Measurements from ENCODE around the gene SNN. TPM values are rescaled to one million over a fixed set of nuclear protein-coding genes. Genes with fewer than 3 reads are reported as not detected.

The SNN gene
- total RNA-seq, 1 experiment from 2014 or later: 10.1 TPM

GRCh38 chr16:11698271-11698689 is 30.0 kb downstream of the SNN start:
- H3K27me3 ChIP-seq (replicated peaks): no peaks in the 10 kb centered on the region
- DNase-seq (ENCODE audit: low read depth in 1 of 2, low spot score in 2 of 2): no peak
- H3K9me3 ChIP-seq (replicated peaks): no peaks in the 10 kb centered on the region; the same call in 1 of the 2 replicates
- H3K4me1 ChIP-seq (replicated peaks): no peaks in the 10 kb centered on the region
- no peak overlapping the region for H3K27ac ChIP-seq
- H3K4me3 ChIP-seq: no peak overlapping the region
- peaks cover 59% of the 10 kb centered on the region for H3K36me3 ChIP-seq

GRCh38 chr16:11699234-11699894 is 31.1 kb downstream of the SNN start:
- Histone ChIP-seq H3K4me3 (no peak overlapping the region), H3K27me3 (replicated peaks) (no peaks in the 10 kb centered on the region), H3K27ac (no peak overlapping the region), H3K36me3 (peaks cover 59% of the 10 kb centered on the region), H3K4me1 (replicated peaks) (no peaks in the 10 kb centered on the region), H3K9me3 (replicated peaks) (no peaks in the 10 kb centered on the region; the same call in 1 of the 2 replicates)
- no peak for DNase-seq (ENCODE audit: low read depth in 1 of 2, low spot score in 2 of 2)

- no peaks in the 10 kb centered on the region for H3K4me1 ChIP-seq (replicated peaks)
- H3K27me3 ChIP-seq (replicated peaks): no peaks in the 10 kb centered on the region
- H3K36me3 ChIP-seq: peaks cover 49% of the 10 kb centered on the region
- DNase-seq (ENCODE audit: low read depth in 1 of 2, low spot score in 2 of 2): no peak
- no peak overlapping the region for H3K27ac ChIP-seq
- H3K4me3 ChIP-seq: no peak overlapping the region
- H3K9me3 ChIP-seq (replicated peaks): no peaks in the 10 kb centered on the region; the same call in 1 of the 2 replicates
Observed at GRCh38 chr16:11700264-11701029, 32.2 kb downstream of the SNN start.

- H3K9me3 ChIP-seq (replicated peaks): no peaks in the 10 kb centered on the region
- no peak overlapping the region for H3K27ac ChIP-seq
- H3K36me3 ChIP-seq: peaks cover 18% of the 10 kb centered on the region; the same call in 1 of the 2 replicates
- no peaks in the 10 kb centered on the region for H3K4me1 ChIP-seq (replicated peaks)
- H3K27me3 ChIP-seq (replicated peaks): no peaks in the 10 kb centered on the region
- no peak for DNase-seq (ENCODE audit: low read depth in 1 of 2, low spot score in 2 of 2)
- H3K4me3 ChIP-seq: no peak overlapping the region
Observed at GRCh38 chr16:11705311-11706025, 37.2 kb downstream of the SNN start.

GRCh38 chr16:11706180-11706742 is 38.0 kb downstream of the SNN start:
- no peak for DNase-seq (ENCODE audit: low read depth in 1 of 2, low spot score in 2 of 2)
- H3K36me3 ChIP-seq: peaks cover 14% of the 10 kb centered on the region; the same call in 1 of the 2 replicates
- no peaks in the 10 kb centered on the region for H3K9me3 ChIP-seq (replicated peaks)
- no peaks in the 10 kb centered on the region for H3K4me1 ChIP-seq (replicated peaks)
- H3K27ac ChIP-seq: no peak overlapping the region
- H3K27me3 ChIP-seq (replicated peaks): no peaks in the 10 kb centered on the region
- no peak overlapping the region for H3K4me3 ChIP-seq

- Histone ChIP-seq H3K4me3 (no peak overlapping the region), H3K4me1 (replicated peaks) (no peaks in the 10 kb centered on the region), H3K27ac (no peak overlapping the region), H3K27me3 (replicated peaks) (no peaks in the 10 kb centered on the region), H3K36me3 (peaks cover 14% of the 10 kb centered on the region; the same call in 1 of the 2 replicates), H3K9me3 (replicated peaks) (no peaks in the 10 kb centered on the region)
- no peak for DNase-seq (ENCODE audit: low read depth in 1 of 2, low spot score in 2 of 2)
Observed at GRCh38 chr16:11707679-11708197, 39.5 kb downstream of the SNN start.

GRCh38 chr16:11708421-11708820 is 40.2 kb downstream of the SNN start:
- Histone ChIP-seq H3K4me1 (replicated peaks) (no peaks in the 10 kb centered on the region), H3K4me3 (no peak overlapping the region), H3K27me3 (replicated peaks) (no peaks in the 10 kb centered on the region), H3K27ac (no peak overlapping the region), H3K9me3 (replicated peaks) (no peaks in the 10 kb centered on the region), H3K36me3 (peaks cover 14% of the 10 kb centered on the region)
- DNase-seq (ENCODE audit: low read depth in 1 of 2, low spot score in 2 of 2): no peak

- DNase-seq (ENCODE audit: low read depth in 1 of 2, low spot score in 2 of 2): no peak
- H3K4me1 ChIP-seq (replicated peaks): no peaks in the 10 kb centered on the region
- no peaks in the 10 kb centered on the region for H3K9me3 ChIP-seq (replicated peaks)
- peaks cover 23% of the 10 kb centered on the region for H3K36me3 ChIP-seq
- no peaks in the 10 kb centered on the region for H3K27me3 ChIP-seq (replicated peaks)
- H3K27ac ChIP-seq: no peak overlapping the region
- no peak overlapping the region for H3K4me3 ChIP-seq
Observed at GRCh38 chr16:11711662-11712061, 43.4 kb downstream of the SNN start.

GRCh38 chr16:11712122-11712521 is 43.9 kb downstream of the SNN start:
- Histone ChIP-seq H3K4me3 (no peak overlapping the region), H3K9me3 (replicated peaks) (no peaks in the 10 kb centered on the region), H3K36me3 (peaks cover 21% of the 10 kb centered on the region)

GRCh38 chr16:11715246-11715947 is 47.1 kb downstream of the SNN start:
- Histone ChIP-seq H3K4me3 (no peak overlapping the region), H3K27me3 (replicated peaks) (no peaks in the 10 kb centered on the region), H3K36me3 (peaks cover 37% of the 10 kb centered on the region), H3K9me3 (replicated peaks) (no peaks in the 10 kb centered on the region), H3K27ac (no peak overlapping the region), H3K4me1 (replicated peaks) (no peaks in the 10 kb centered on the region)
- DNase-seq (ENCODE audit: low read depth in 1 of 2, low spot score in 2 of 2): no peak

More at GRCh38 chr16:11712122-11712521, 43.9 kb downstream of the SNN start:
- no peaks in the 10 kb centered on the region for H3K4me1 ChIP-seq (replicated peaks)
- DNase-seq (ENCODE audit: low read depth in 1 of 2, low spot score in 2 of 2): no peak
- no peak overlapping the region for H3K27ac ChIP-seq
- H3K27me3 ChIP-seq (replicated peaks): no peaks in the 10 kb centered on the region

GRCh38 chr16:11716336-11716735 is 48.1 kb downstream of the SNN start:
- H3K27ac ChIP-seq: no peak overlapping the region
- peaks cover 40% of the 10 kb centered on the region for H3K36me3 ChIP-seq
- DNase-seq (ENCODE audit: low read depth in 1 of 2, low spot score in 2 of 2): no peak
- no peaks in the 10 kb centered on the region for H3K9me3 ChIP-seq (replicated peaks)
- H3K27me3 ChIP-seq (replicated peaks): no peaks in the 10 kb centered on the region
- H3K4me3 ChIP-seq: no peak overlapping the region
- H3K4me1 ChIP-seq (replicated peaks): no peaks in the 10 kb centered on the region

- Histone ChIP-seq H3K27me3 (replicated peaks) (no peaks in the 10 kb centered on the region), H3K27ac (no peak overlapping the region), H3K4me3 (no peak overlapping the region), H3K9me3 (replicated peaks) (no peaks in the 10 kb centered on the region), H3K4me1 (replicated peaks) (no peaks in the 10 kb centered on the region), H3K36me3 (peaks cover 48% of the 10 kb centered on the region)
- no peak for DNase-seq (ENCODE audit: low read depth in 1 of 2, low spot score in 2 of 2)
Observed at GRCh38 chr16:11717811-11718210, 49.6 kb downstream of the SNN start.

GRCh38 chr16:11719171-11719570 is 50.9 kb downstream of the SNN start:
- no peak for DNase-seq (ENCODE audit: low read depth in 1 of 2, low spot score in 2 of 2)
- H3K4me3 ChIP-seq: no peak overlapping the region
- no peak overlapping the region for H3K27ac ChIP-seq
- H3K9me3 ChIP-seq (replicated peaks): no peaks in the 10 kb centered on the region
- H3K36me3 ChIP-seq: peaks cover 50% of the 10 kb centered on the region
- H3K27me3 ChIP-seq (replicated peaks): no peaks in the 10 kb centered on the region
- no peaks in the 10 kb centered on the region for H3K4me1 ChIP-seq (replicated peaks)
